HG03521 (cell line): ENCODE results near the gene CYTH3.
"Not testable (repeated sequence)": the region's sequence is repeated elsewhere in the genome, so short reads cannot be mapped to it uniquely, and the experiment has no call there.

Source experiments
- ATAC-seq: cut with Tn5 transposase; IDR thresholded peaks from one replicate; pipeline ENCODE4 v1.9.1; 2021; ENCODE audit warnings: mild to moderate bottlenecking, moderate library complexity; ENCODE audit not compliant: unreplicated experiment

Gene CYTH3

DNA sequence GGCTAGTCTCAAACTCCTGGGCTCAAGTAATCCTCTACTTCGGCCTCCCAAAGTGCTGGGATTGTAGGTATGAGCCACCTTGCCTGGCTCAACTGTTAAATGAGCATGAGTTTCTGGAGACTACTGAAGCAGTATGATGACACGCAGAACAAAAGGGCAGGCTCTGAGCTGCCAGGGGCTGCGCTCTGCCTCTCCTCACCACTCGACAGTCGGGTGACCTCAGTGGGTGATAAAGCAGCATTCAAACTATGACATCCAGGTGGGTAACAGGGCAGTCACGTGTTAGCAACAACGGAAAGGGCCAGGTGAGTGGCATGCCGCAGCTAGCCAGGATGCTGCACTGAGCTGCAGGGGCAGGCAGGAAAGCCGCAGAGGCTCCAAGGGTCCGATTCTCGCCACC is 71.5 kb downstream of the CYTH3 start:
- ATAC-seq: no peak

DNA sequence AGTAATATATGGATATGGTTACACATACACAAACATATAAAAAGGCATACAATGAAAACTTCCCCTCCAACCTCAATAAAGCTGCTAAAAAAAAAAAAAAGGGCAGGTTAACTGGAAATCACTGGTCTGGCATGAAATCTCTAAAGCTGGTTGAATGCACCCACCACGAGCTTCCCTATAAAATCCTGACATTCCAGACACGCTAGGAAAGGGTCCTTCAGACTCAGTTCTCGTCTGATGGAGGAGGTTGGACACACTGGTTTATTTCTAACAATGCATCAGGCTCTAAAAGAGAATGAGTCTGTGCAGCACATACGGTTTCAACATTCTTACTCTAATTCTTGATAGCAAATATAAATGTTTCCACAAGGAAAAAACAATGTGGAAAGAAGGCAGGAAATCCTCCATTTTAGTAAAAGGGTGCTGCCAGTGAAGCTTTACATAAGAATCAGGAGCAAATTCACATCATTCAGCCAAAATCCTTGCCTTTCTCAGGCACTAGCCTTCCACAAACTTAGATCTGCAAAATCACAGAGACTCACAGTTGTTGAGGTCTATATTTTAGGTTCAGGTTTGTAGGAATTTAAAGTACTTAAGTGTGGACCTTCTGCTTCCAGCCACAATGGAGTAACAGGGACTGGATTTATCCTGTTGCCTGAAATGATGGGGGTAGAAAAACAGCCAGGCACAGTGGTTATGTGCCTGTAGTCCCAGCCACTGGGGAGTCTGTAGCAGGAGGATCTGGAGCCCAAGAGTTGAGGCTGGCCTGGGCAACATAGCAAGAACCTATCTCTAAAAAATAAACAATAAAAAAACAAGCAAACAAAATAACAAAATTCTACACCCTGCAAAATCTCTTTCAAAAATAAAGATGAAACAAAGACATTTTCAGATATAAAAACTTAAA is 73.5 kb downstream of the CYTH3 start:
- ATAC-seq: no peak

- ATAC-seq: no peak
These were observed 74.4 kb downstream of the CYTH3 start for GRCh38 chr7:6197801-6198551.

DNA sequence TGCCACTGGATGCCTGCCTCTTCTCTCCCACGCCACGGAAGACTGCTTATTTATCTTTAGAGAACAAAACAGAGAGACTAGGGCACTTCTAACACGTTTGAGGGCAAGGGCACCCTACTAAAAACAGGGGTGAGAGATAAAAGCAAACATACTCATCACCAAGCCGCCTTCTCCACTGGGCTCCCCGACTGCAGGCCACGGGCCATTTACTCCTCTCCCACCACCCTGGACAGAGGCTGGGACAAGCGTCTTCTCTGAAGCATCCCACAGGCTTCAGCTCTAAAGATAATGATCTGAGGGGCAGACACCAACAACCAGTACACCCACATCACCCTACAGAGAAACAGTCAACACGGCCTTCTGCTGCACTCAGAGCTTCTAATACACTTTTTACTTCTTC is 78.7 kb downstream of the CYTH3 start:
- ATAC-seq: no peak

GRCh38 chr7:6190563-6190962 is 81.9 kb downstream of the CYTH3 start:
- not testable (repeated sequence) for ATAC-seq

DNA sequence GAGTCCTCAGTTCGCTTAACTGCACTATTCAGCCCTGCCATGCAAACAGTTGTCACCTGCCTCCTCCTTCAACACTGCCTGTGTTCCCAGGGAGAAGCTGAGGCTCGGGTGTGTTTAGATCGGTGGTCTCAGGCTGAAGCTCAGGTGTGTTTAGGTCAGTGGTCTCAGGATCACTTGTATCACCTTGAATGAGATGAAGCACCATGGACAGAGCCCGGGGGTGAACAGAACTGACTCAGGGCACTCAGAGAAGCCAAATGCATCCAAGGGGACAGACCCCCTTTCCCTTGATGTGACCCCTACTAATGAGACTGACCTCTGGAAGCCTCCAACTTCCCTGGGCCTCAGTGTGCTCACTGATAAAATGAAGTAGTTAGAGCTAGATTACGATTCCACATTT is 84.0 kb downstream of the CYTH3 start:
- no peak for ATAC-seq

- no peak for ATAC-seq
These were observed 85.8 kb downstream of the CYTH3 start for GRCh38 chr7:6186577-6186976.

GRCh38 chr7:6182993-6183392 is 89.4 kb downstream of the CYTH3 start:
- no peak for ATAC-seq

DNA sequence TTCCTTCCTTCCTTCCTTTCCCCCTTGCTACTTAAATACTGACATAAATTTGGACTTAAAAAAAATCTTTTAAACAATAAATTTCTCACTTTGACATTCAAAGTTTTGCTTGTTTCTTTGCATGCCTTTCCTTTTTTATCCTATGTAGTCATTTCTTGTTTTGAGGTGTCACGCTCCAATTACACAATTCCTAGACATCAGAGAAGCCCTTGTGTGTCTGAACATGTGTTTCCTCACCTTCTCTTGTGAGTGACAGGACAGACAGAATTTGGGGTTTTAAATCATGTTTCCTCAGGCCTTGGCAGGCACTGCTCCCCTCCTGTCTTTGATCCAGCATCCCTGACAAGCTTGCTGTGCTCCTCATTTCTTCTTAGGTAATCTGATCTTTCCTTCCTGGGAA is 91.3 kb downstream of the CYTH3 start:
- ATAC-seq: no peak

DNA sequence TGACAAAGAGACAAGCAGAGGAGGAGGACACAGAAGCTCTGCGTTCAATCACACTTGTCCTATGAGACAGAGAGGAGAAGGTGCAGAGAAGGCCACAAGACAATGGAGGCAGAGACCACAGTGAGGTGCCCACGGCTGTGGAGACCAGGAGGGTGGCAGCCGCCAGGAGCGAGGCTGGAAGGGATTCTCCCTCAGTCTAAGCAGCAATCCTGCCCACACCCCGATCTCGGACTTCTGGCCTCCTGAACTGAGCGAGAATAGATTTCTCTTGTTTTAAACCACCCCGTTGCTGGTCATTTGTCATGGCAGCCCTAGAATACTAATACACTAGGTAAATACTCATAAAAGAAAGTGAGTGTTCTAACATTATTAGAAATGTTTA is 92.1 kb downstream of the CYTH3 start:
- no peak for ATAC-seq

- ATAC-seq: no peak
These were observed 92.6 kb downstream of the CYTH3 start for GRCh38 chr7:6179620-6180343.

GRCh38 chr7:6178298-6179029 is 94.0 kb downstream of the CYTH3 start:
- ATAC-seq: no peak

DNA sequence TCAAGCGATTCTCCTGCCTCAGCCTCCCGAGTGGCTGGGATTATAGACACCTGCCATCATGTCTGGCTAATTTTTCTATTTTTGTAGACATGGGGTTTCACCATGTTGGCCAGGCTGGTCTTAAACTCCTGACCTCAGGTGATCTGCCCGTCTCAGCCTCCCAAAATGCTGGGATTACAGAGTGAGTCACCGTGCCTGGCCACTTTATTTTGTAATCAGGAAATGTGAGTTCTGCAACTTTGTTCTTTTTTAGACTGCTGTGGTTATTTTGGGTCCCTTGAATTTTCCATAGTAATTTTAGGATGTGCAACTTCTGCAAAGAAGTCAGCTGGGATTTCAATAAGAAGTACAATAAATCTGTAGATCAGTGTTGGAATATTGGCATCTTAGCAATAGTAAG is 96.8 kb downstream of the CYTH3 start:
- no peak for ATAC-seq

- ATAC-seq: no peak
These were observed 99.5 kb downstream of the CYTH3 start for GRCh38 chr7:6172910-6173295.

GRCh38 chr7:6172224-6172909 is 100.1 kb downstream of the CYTH3 start:
- ATAC-seq: no peak

DNA sequence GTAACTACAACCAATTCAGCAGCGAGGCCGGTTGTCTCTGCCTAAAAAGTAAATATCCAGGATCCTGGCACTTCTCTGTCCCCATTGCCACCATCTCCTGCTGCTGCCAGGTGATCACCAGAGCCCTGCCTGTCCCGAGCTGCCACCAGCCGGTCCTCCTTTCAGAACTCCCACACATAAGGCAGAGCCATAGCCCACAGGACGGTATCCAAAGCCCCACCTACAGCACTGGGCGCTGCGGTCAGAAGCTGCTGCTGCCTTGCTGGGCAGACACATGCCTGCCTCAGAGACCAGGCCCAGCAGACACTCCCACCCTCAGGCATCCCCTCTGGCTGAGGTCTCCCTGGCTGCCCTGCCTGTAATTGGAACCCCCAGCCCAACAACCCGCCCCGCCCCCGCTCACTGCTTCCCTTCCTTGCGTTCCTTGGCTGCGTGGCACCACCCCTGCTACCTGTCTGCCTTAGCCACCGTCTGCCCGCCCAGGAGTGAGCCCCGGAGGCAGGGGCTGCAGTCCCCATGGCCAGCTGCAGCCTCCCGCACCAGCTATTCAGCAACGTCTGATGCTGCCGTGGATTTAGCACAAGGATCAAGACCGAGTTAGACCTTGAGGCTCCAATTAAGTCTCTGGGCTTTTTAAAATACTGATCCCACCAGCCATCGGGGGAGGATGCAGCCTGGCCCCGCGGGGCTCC is 100.7 kb downstream of the CYTH3 start:
- no peak for ATAC-seq

GRCh38 chr7:6170571-6171531 is 101.6 kb downstream of the CYTH3 start:
- ATAC-seq: no peak

- ATAC-seq: no peak
These were observed 102.5 kb downstream of the CYTH3 start for GRCh38 chr7:6169805-6170520.
